ENCODE measurements around the gene SEC14L2.

SEC14L2 gene

GRCh38 chr22:30470655-30471054, 73.8 kb downstream of the SEC14L2 start:
- no peaks in the 10 kb centered on the region for H3K36me3 ChIP-seq (ENCODE audit: insufficient read depth, low read depth, low read length)
- no peaks in the 10 kb centered on the region for H3K9me3 ChIP-seq (ENCODE audit: insufficient read depth, low read depth, low read length)
- H3K27me3 ChIP-seq (ENCODE audit: insufficient read depth, low read length): peaks cover 6% of the 10 kb centered on the region; the same call in 1 of the 2 replicates
- H3K27ac ChIP-seq (ENCODE audit: low read length): no peak overlapping the region
- H3K4me1 ChIP-seq (ENCODE audit: insufficient read depth, low read length): no peaks in the 10 kb centered on the region
- H3K9ac ChIP-seq (ENCODE audit: low read depth, low read length): no peak overlapping the region
- no peak overlapping the region for H3K4me3 ChIP-seq (ENCODE audit: low read length)

- no peaks in the 10 kb centered on the region for H3K4me1 ChIP-seq (ENCODE audit: insufficient read depth, low read length)
- no peak within 1 kb of the TSS for H3K9ac ChIP-seq (ENCODE audit: low read depth, low read length)
- H3K4me3 ChIP-seq (ENCODE audit: low read length): no peak within 1 kb of the TSS
- H3K27ac ChIP-seq (ENCODE audit: low read length): no peak within 1 kb of the TSS
- H3K36me3 ChIP-seq (ENCODE audit: insufficient read depth, low read depth, low read length): no peaks in the 10 kb centered on the region
- no peaks in the 10 kb centered on the region for H3K9me3 ChIP-seq (ENCODE audit: insufficient read depth, low read depth, low read length)
- 0 out of 2 replicates have a peak, but pooled peaks cover 6% of the 10 kb centered on the region for H3K27me3 ChIP-seq (ENCODE audit: insufficient read depth, low read length)
Measured at GRCh38 chr22:30471616-30472318, 74.9 kb downstream of the SEC14L2 start, which contains the start of gene SEC14L3. Gene SEC14L3, minus strand, starts transcription at chr22:30472017. Its CDS starts 59 bp downstream, at chr22:30471958.

GRCh38 chr22:30472994-30473720, 76.3 kb downstream of the SEC14L2 start:
- Histone ChIP-seq H3K27ac (ENCODE audit: low read length) (no peak overlapping the region), H3K4me3 (ENCODE audit: low read length) (no peak overlapping the region), H3K27me3 (ENCODE audit: insufficient read depth, low read length) (0 out of 2 replicates have a peak, but pooled peaks cover 6% of the 10 kb centered on the region), H3K9ac (ENCODE audit: low read depth, low read length) (no peak overlapping the region), H3K36me3 (ENCODE audit: insufficient read depth, low read depth, low read length) (no peaks in the 10 kb centered on the region), H3K4me1 (ENCODE audit: insufficient read depth, low read length) (no peaks in the 10 kb centered on the region), H3K9me3 (ENCODE audit: insufficient read depth, low read depth, low read length) (no peaks in the 10 kb centered on the region)

- Histone ChIP-seq H3K9ac (ENCODE audit: low read depth, low read length) (no peak overlapping the region), H3K4me1 (ENCODE audit: insufficient read depth, low read length) (no peaks in the 10 kb centered on the region), H3K27me3 (ENCODE audit: insufficient read depth, low read length) (0 out of 2 replicates have a peak, but pooled peaks cover 6% of the 10 kb centered on the region), H3K36me3 (ENCODE audit: insufficient read depth, low read depth, low read length) (no peaks in the 10 kb centered on the region), H3K4me3 (ENCODE audit: low read length) (no peak overlapping the region), H3K9me3 (ENCODE audit: insufficient read depth, low read depth, low read length) (no peaks in the 10 kb centered on the region), H3K27ac (ENCODE audit: low read length) (no peak overlapping the region)
Measured at GRCh38 chr22:30474121-30474520, 77.3 kb downstream of the SEC14L2 start.

Measured in iPS-20b (cell line).